ENCODE results near the gene FGF14.
"Not testable (repeated sequence)": the region's sequence is repeated elsewhere in the genome, so short reads cannot be mapped to it uniquely, and the experiment has no call there.

The FGF14 gene

DNA sequence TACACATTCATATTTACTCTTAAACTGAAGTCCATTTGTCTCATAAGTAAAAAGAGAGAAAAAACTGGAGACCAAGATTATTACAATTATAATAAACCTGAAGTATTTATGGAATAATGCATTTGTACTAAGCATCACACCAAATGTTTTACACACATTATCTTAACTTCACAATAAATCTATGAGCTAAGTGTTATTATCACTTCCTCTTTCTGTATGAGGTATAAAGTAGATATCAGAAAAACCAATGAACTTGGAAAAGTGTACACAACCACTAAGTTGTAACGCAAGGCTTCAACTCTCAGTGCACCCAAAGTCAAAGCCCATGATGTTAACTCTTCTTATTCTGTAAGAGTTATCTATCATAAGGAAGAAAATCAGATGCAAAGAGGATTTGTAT, 274.7 kb downstream of the FGF14 start:
- no peak for DNase-seq

DNA sequence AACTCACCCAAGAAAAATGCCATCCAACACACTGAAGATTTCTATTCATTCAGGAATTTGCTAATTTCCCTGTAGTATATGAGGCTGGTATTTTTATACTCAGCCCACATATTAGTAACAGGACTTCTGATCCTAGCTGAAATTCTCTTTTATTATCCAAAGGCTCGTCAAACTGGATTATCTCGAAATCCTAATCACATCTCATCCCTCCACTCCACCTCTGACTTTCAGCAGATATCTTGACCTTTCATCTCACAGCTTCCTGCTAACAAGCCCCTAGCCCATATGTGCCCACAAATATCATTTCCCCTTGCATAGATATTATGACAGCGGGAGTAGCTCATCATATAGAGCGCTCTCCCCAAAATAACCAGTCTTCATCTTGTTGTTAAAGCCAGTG, 279.7 kb downstream of the FGF14 start:
- DNase-seq = no peak

DNA sequence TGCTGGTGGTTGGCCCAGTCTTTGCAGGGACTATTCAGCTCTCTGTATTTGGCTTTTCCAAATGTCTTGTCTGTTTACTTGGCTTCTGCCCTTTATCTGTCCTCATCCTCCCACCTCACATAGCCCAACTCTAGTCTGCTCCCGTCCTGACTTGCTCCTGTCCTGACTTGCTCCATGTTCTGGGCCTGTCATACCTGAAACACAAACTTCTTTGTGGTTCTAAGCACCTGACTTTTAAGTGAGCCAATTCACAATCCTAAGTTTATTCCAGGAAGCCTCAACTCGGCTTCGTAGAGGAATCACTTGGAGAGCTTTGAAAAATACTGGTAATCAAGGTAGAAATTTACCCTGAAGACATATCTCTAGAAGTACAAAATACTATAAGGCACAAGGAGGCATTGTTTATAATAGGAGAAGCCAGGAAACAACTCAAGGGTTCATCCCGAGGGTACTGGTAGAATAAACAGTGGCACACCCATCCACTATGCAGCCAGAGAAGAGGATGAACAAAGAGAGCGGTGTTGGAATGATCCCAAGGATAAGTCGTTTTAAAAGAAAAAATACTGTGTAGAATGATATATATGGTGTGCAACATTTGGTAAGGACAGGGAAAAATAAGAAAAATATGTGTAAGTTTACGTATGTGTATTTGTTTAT, 284.5 kb downstream of the FGF14 start:
- DNase-seq = no peak

DNA sequence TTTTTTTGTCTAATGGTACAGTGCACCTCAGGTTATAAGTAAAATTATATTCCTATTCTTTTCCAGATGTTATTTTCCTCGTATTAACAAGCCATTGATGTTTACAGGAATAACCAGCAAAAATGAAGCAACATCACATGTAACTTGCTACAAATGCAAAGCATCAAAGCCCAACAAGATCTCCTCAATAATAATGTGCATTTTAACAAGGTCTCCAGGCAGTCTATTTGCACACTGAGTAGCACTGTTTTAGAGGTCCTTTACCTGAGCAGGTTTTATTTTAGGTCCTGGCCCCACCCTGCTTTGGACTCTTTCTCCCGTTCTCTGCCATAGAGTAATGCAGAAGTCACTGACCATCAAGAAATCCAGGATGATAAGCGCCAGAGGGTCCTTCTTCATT, 298.4 kb downstream of the FGF14 start:
- no peak for DNase-seq

DNA sequence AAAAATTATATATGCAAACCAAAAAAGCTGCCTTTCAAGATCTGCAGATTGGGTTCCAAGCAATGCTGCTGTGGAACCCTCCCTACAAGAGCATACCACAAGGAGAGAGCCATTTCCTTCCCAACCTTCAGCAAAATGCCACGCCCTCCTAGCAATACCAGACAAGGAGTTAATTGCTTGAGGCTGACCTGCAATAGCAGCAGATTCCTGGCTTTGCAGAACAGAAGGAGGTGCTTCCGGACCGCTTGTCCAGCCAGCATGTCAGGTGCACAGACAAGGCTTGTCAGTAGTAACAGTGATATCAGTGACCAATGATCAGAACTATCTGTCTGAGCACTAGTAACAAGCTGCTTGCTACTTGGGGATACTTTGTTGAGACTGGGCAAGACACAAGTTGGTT, 301.6 kb downstream of the FGF14 start:
- DNase-seq = no peak

DNA sequence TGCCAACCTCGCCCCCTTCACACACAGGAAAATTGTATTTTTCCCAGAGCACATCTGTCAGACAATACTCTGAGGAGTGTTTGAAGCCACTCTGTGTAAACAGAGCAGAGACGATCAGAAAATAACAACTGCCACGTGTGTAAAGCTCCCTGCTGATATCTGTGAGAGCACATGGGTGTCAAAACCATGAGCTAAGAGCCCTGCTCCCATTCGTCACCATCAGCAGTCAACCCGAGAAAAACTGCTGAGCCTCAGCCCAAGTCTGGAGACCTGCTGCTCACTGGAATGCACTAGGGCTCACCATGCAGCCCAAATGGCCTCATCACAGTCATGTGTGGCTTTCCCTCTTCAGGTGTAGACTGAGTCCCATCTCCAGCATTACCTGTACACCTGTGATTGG, 304.1 kb downstream of the FGF14 start:
- DNase-seq = peak; percentile 90

DNA sequence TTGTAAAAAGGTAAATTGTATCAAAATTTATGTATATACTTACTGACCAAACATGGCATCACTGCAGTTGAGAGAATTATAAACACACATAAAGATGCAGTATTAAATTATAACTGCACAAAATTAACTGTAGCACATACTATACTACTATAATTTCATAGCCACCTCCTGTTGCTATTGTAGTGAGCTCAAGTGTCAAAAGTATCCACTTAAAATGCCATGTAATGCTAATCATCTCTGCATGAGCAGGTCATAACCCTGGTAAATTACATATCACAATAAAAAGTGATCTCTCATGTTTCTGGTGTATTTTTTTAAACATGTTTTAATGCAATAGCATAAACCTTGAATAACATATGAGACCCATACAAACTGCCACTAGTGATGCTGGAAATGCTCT, 308.6 kb downstream of the FGF14 start:
- not testable (repeated sequence) for DNase-seq

DNA sequence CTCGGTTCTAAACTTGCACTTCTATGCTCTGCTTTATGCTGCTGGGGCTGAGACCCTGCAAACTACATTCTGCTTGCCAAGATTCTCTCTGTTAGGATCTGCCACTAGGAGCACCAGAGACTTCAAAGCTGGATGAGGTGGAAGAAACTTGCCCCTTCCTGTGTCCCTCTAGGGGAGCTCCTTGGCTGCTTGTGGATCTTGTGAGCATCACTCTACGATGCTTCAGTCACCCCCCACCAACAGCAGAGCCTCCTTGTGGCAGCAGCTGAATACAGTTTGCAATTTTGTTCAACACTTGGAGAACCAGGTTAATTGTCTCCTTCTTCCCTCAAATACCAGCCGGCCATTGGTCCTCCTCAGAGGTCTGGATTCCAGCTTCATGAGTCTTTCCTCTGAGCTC, 310.6 kb downstream of the FGF14 start:
- DNase-seq = no peak

DNA sequence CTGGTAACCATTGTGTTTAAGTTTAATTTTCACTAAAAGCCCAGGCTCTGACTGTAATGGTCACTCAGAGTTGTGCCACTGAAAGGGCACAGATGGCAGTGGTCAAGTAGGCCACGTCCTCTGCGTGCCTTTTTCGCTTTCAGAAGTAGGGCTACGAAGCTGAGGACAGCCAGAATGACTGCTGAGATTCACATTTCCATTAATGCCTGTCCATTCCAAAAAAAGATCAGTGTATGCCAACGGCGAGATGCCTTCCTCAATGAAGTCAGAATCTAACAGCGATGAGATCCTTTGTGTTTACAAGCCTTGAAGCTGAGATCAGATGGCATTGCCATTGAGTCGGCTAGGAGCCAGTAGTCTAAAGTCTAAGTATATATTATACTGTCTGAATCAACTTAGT, 311.3 kb downstream of the FGF14 start:
- DNase-seq = no peak

DNA sequence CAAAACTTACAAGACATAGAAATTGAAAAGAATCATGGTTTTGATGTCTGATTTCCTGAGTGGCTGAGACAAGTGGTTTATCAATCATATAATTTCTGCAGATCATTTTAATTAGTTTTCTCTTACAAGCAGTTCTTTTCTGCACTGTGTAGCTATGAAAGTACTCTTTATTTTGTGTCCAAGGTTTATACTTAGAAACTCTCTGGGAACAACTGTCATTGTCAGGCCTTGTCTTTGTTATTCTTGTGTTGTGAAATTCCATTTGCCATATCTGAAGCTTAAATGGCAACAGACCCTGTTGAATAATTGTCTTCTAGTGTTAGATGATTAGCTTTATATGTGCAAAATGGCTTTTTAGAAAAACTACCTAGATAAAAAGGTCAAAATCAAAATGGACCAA, 312.1 kb downstream of the FGF14 start:
- no peak for DNase-seq

DNA sequence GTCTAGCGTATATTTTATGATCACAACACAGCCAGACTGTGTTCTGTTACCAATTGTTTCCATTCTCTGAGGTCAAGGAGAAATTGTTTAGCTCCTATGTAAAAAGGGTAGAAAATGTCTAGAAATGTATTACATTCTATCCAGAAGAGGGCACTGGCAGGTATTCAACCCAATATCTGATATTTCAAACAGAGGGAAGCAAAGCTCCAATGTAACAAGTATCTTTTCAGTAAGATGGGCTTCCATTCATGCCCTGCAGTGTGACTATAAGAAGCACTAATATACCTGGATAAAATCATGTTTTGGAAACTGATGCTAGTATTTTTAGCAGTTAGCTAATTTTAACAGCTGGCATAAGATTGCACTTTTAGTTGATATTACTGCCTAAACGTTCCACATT, 312.7 kb downstream of the FGF14 start:
- DNase-seq = no peak

DNA sequence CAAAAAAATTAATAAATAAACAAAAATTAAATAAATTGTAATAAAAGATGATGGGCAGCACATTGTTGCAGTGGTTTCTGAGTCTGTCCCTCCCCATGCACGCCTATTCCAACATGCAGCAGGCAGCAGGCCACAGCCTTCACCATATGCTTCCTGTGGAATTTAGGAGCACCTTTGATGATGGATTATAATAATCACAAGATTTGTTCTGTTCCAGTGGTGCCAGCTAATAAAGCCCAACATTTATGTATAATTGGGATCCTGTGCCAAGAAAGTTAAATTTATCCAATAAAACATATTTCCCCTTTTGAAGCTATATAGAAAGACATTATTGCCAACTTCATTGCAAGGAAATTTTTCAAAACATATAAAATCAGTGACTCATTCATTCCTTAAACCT, 328.6 kb downstream of the FGF14 start:
- no peak for DNase-seq

DNA sequence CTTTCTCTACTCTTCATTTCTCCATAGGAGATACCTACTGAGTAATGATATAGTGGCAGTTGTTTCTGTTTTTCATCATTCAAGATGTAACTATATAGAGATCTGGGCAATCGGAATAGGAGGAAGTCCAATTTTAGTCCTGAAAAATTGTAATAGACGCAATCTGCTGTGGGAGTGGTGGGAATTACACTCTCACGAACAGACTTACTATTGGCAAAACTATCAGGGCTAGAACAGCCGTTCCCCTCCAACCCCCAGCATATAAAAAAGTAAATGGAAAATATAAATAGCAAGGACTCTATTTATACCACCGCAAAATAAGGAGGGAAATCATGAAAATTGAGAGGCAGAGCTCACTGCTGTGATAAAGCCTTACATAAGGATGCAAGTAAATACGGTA, 330.1 kb downstream of the FGF14 start:
- no peak for DNase-seq

DNA sequence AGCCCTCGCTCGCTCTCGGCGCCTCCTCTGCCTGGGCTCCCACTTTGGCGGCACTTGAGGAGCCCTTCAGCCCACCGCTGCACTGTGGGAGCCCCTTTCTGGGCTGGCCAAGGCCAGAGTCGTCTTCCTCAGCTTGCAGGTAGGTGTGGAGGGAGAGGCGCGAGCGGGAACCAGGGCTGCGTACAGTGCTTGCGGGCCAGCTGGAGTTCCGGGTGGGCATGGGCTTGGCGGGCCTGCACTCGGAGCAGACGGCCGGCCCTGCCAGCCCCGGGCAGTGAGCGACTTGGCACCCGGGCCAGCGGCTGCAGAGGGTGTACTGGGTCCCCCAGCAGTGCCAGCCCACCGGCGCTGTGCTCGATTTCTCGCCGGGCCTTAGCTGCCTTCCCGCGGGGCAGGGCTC, 333.5 kb downstream of the FGF14 start:
- not testable (repeated sequence) for DNase-seq

DNA sequence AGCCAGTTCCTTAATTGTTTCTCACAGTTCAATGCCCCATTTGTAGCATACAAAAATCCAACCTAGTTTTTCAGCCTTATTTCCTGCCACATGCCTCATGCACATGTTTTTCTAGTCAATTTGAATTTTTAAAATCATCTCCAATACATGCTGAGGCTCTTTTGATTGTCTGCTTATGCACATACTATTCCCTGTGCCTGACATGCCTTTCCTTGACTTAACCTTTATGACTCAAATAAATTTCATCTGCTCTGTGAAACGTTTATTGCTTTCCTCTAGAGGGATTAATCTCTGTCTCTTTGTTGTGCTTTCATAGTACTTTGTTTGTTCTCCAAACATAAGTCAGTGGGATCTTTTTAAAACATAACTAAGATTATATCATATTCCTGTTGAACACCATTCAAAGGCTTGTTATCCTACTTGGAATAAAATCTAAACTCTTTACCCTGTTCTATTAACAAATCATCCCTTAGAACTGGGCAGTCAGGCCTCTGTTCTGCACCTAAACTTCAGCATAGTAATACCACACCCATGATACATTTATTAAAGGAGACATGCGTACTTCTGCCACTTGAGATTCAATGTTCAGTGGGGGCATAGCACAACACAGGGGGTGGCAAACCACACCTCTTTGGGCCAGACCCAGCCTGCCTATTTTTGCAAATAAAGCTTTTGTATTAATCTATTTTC, 346.6 kb downstream of the FGF14 start:
- DNase-seq = no peak

DNA sequence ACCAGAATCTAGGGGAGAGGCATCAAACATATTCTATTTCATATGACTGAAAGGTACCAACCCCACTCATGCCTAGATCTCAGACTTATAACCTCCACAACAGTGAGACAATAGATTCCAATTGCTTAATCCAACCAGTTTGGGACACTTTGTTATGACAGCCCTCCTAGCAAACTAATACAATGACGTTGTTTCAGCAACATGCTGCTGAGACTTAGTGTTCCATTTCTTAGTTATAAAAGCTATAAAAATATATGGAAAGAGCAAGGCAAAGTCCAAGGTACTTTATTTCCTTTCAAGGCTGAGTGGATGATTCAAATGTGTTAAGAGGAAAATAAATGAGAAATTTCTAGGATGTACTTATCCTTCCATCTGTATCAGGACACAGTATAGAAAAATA, 352.0 kb downstream of the FGF14 start:
- no peak for DNase-seq

DNA sequence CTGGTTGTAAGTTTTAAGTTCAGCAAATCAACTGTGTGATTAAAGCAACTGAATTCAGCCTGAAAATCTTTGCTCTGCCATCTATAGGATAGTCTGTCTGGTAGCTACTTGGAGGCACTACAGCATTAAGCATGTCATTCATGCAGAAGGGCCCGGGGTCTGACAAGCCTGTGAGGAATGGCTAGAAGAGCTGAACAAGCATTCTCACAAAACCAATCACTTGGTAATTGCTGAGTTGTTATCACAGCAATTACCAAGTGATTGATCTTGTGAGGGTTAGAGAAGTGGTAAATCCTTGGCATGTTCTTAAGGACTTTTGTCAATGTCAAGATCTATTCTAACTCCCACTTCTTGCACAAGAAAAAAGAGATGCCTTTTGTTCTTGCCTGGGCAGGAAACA, 356.1 kb downstream of the FGF14 start:
- DNase-seq = peak; percentile 48

DNA sequence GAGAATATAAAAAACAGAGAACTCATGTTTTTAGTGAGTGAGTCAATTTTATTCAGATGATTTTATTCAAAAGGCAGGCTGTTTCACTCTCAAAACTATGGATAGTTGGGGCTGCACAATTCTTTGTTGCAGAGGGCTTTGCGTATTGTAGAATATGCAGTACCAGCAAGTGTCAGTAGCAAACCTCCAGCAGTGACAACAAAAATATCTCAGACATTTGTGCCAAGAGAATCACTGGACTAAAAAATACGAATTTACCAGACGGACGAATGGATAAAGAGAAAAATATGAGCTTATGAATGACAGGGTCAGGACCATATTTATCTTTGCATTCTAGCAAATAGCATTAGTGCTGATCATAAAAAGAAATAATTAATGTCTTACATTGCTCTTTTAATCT, 359.1 kb downstream of the FGF14 start:
- no peak for DNase-seq

DNA sequence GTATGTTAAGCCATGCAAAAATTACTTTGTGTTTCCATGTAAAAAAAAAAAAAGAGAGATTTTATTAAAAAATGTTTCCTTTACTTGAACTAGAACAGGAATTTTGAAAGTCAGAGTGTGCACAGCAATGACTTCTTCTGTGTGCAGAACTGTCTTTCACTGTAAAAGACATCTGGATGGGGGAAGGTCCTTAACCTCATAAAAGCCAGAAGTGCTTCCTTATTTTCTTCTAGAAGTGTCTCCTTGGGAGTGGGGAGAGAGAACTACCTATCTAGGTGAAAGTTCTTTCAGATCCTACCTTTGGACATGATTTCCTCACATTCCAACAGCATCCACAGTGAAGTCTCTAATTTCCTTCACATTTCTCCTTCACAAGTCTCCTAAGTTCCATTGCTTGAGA, 360.3 kb downstream of the FGF14 start:
- DNase-seq = no peak

DNA sequence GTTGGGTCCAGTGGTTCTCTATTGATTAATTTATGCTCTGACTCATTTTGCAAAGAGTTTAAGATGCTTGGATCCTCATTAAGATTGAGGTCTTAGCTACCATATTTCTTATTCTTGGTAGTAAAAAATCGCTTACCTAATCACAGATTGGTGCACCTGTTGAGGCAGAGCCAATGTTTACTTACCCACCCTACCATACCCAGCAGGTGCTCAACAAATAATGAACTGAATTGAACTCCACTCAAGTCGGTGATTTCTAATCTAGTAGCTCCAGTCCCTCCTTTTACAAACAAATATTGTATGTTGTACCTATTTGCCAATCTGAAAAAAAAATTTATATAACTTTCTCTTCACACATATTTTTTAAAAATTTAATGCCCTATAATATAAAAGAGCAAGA, 361.0 kb downstream of the FGF14 start:
- peak; percentile 90 for DNase-seq

DNA sequence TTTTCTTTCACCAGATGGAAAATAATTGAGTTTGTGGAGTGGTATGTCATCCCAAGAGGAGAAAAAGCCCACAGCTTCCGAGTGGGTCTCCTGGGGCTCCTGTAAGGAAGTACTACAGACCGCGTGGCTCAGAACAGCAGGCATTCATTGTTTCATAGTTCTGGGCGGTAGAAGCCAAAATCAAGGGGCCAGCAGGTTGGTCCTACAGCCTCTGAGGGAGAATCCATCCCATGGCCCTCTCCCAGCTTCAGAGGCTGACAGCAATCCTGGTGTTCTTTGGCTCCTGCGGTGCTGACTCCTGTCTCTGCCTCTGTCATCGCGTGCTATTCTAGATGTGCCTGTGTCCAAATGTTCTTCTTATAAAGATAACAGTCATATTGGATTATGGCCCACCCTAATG, 362.6 kb downstream of the FGF14 start:
- peak; percentile 71 for DNase-seq

DNA sequence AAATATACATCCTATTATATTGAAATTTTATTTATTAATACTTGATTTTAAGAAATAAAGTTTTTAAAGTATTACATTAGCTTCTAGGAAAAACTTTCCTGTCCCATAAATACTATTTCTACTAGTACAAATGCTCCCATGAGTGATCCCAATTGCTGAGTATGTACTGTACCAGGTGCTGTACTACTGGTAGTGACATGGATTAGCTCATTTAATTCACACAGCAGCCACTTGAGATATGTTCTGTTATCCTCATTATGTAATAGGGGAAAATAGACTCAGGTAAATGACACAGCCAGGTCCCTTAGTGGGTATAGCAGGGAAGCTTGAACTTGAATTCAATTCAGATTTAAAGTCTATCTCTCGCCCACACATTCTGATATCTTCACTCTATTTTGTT, 363.1 kb downstream of the FGF14 start:
- peak; percentile 57 for DNase-seq

DNA sequence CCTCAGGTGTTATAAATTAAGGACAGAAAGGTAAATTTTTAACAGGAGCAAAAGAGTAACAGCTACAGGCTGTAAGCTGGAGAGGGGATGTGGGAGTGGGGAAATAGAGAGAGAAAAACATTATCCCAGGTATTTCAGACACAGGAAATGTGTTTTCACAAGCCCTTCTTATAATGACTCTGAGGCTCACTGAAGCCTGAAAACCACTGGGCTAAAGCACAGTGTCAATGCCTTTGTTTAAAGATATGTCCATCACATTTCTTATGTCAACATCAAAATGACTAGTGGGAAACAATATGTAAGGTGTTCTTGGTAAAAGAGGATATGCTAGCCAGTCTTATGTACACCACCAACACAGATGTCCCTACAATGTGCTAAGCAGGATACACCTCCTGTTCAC, 365.9 kb downstream of the FGF14 start:
- peak; percentile 86 for DNase-seq

DNA sequence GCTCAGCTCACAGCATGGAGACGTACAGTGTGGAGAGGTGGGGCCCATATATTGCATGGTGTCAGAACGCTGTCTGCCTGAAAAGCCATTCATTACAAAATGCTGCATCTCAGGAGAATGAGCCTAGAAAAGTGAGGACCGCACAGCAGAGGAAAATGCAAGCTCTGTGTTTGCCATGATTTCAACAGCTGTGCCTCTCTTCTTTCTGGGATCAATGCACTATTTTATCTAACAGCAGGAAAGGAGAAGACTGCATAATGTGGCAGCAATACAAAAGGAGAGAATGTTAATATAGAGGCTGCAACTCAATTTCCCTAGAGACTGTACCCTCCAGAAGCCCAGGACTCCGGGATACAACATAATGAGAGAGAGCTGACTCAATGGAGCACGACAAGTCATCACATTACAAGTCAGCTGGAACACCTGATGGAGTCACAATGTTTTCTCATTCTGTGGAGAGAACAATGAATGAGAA, 368.0 kb downstream of the FGF14 start:
- DNase-seq = peak; percentile 99

DNA sequence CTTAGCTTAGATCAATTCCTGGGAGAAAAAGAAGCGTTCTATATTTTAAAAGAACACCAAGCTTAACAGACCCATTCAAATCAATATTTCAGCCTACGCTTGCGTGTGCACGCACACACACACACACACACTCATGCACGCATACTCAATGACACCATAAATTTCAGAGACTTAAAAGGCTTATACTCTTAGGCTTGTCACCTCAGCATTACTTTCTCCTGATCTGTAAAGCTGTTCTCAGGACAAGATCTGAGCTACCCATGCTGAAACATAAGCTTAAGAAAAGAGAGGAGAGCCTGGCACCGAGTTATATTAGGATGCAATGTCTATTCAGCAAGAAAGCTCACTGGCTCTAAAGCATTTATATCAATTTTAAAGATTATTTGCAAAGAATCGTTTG, 368.5 kb downstream of the FGF14 start:
- DNase-seq = peak; percentile 74
